PC-9 (cell line): Measurements from ENCODE around the gene GPBP1. TPM values are rescaled to one million over a fixed set of nuclear protein-coding genes. Genes with fewer than 3 reads are reported as not detected.
"Not testable (repeated sequence)": the region's sequence is repeated elsewhere in the genome, so short reads cannot be mapped to it uniquely, and the experiment has no call there.

Source experiments
- BruUV-seq: library from RNA; stranded (reverse); fragments of 400-500 nt; replicated peaks from 2 replicates; lab custom pipeline; 2021; lab: Mats Ljungman, UMichigan
- CTCF ChIA-PET: fragments of 300-600 bp; sonication (Branson Sonifier 250); formaldehyde crosslinking; loops from one replicate; lab custom pipeline; 2022; ENCODE audit warnings: antibody characterized with exemption; lab: Charles Lee
- POLR2A ChIA-PET: fragments of 300-600 bp; sonication (Branson Sonifier 250); formaldehyde crosslinking; loops from one replicate; lab custom pipeline; 2022; ENCODE audit warnings: antibody characterized with exemption; ENCODE audit not compliant: unreplicated experiment; lab: Charles Lee
- DNase-seq, 2 experiments: peaks; one replicate each; pipeline versions ENCODE4 v3.0.0 to v3.0.0-alpha.2; 2015 to 2022; ENCODE audit warnings: mixed read lengths in 1 of 2
- H2AFZ ChIP-seq: fragments of 200-600 bp; sonication (generic); 2 replicates; pipeline ENCODE4 v1.8.1; 2017; ENCODE audit warnings: antibody characterized with exemption
- H3F3A ChIP-seq: fragments of 200-600 bp; sonication (generic); 2 replicates; pipeline ENCODE4 v1.8.1; 2017; ENCODE audit warnings: antibody characterized with exemption, mild to moderate bottlenecking, low read depth; ENCODE audit not compliant: insufficient read depth
- H3K27ac ChIP-seq: fragments of 200-600 bp; sonication (generic); 2 replicates; pipeline ENCODE4 v1.6.1; 2016; ENCODE audit warnings: mixed run types
- H3K27me3 ChIP-seq: fragments of 200-600 bp; sonication (generic); 2 replicates; pipeline ENCODE4 v1.6.1; 2016; ENCODE audit warnings: low read depth, mixed run types; ENCODE audit not compliant: insufficient read depth
- H3K36me3 ChIP-seq: fragments of 200-600 bp; sonication (generic); 2 replicates; pipeline ENCODE4 v1.6.1; 2016; ENCODE audit warnings: low read depth, mixed run types
- H3K4me1 ChIP-seq: fragments of 200-600 bp; sonication (generic); replicated peaks from 2 replicates; pipeline ENCODE4 v1.6.1; 2016; ENCODE audit warnings: mixed run types; ENCODE audit not compliant: insufficient read depth
- H3K4me2 ChIP-seq: fragments of 200-600 bp; sonication (generic); 2 replicates; pipeline ENCODE4 v1.6.1; 2017; ENCODE audit warnings: mixed run types
- H3K4me3 ChIP-seq: fragments of 200-600 bp; sonication (generic); 2 replicates; pipeline ENCODE4 v1.6.1; 2016; ENCODE audit warnings: mixed run types
- H3K79me2 ChIP-seq: fragments of 200-600 bp; sonication (generic); 2 replicates; pipeline ENCODE4 v1.6.1; 2017; ENCODE audit warnings: low read depth, mixed run types
- H3K9me2 ChIP-seq: fragments of 200-600 bp; sonication (generic); 2 replicates; pipeline ENCODE4 v1.8.1; 2017; ENCODE audit warnings: mild to moderate bottlenecking; ENCODE audit not compliant: insufficient read depth
- H3K9me3 ChIP-seq: fragments of 200-600 bp; sonication (generic); 2 replicates; pipeline ENCODE4 v1.8.1; 2016; ENCODE audit warnings: low read depth; ENCODE audit not compliant: insufficient read depth
- H4K20me1 ChIP-seq: fragments of 200-600 bp; sonication (generic); 2 replicates; pipeline ENCODE4 v1.8.1; 2017; ENCODE audit not compliant: insufficient read depth
- CTCF ChIP-seq: fragments of 200-600 bp; sonication (generic); conservative IDR thresholded peaks from 2 replicates; pipeline ENCODE4 v1.6.1; 2017; ENCODE audit warnings: mixed run types, antibody characterized with exemption, mild to moderate bottlenecking, moderate library complexity
- EZH2 ChIP-seq: fragments of 200-600 bp; sonication (generic); IDR thresholded peaks from 2 replicates; pipeline ENCODE4 v1.8.0; 2017; ENCODE audit warnings: antibody characterized with exemption, low read depth
- intact Hi-C: fragments of 100-400 bp; cut with micrococcal nuclease; formaldehyde crosslinking; loops from one replicate; pipeline ENCODE4 v1.10.0; 2022; ENCODE audit not compliant: unreplicated experiment
- total RNA-seq: library from RNA; stranded (reverse); gene quantifications from 2 replicates; pipeline ENCODE4 v1.2.3, GENCODE V29; 2021

GPBP1 gene
- total RNA-seq, 1 experiment from 2014 or later, result 75.0 TPM

GRCh38 chr5:57191986-57192385 is 18.1 kb downstream of the GPBP1 start:
- no peaks in the 10 kb centered on the region for H3K9me3 ChIP-seq
- H4K20me1 ChIP-seq, result peaks cover 86% of the 10 kb centered on the region
- no peak for DNase-seq
- TF ChIP-seq CTCF, result no peak
- no peak for TF ChIP-seq EZH2
- H3K4me3 ChIP-seq, result no peak overlapping the region
- peaks cover 100% of the 10 kb centered on the region for H3K79me2 ChIP-seq
- H3K27ac ChIP-seq, result no peak overlapping the region; the same call in 1 of the 2 replicates
- BruUV-seq, result no TSS peak
- no peak overlapping the region for H3K4me2 ChIP-seq
- no peaks in the 10 kb centered on the region for H3K4me1 ChIP-seq
- intact Hi-C loops, result no loop called here
- peaks cover 10% of the 10 kb centered on the region for H3F3A ChIP-seq
- ChIA-PET POLR2A (interaction anchor here (0.6 kb wide), 1 partner anchor 305 kb away, joined by 5 read pairs; no protein-coding TSS in a partner anchor), CTCF (no interaction called here)
- 0 out of 2 replicates have a peak, but pooled peaks cover 5% of the 10 kb centered on the region for H3K36me3 ChIP-seq
- no peaks in the 10 kb centered on the region for H3K27me3 ChIP-seq
- H2AFZ ChIP-seq, result no peak overlapping the region
- H3K9me2 ChIP-seq, result no peaks in the 10 kb centered on the region

- H2AFZ ChIP-seq, H3K27me3 ChIP-seq, H3K36me3 ChIP-seq, DNase-seq, H3K4me2 ChIP-seq, H3K4me1 ChIP-seq, H3K9me3 ChIP-seq, H3K9me2 ChIP-seq, intact Hi-C loops, H3K27ac ChIP-seq, H3K4me3 ChIP-seq: not testable (repeated sequence)
- H4K20me1 ChIP-seq, result peaks cover 83% of the 10 kb centered on the region
- peaks cover 100% of the 10 kb centered on the region for H3K79me2 ChIP-seq
- BruUV-seq, result TSS peak; percentile 15
- peaks cover 17% of the 10 kb centered on the region for H3F3A ChIP-seq
- ChIA-PET CTCF (interaction anchor here (0.5 kb wide), 1 partner anchor 27 kb away, joined by 15 read pairs; no protein-coding TSS in a partner anchor), POLR2A (interaction anchor here (0.5 kb wide), 1 partner anchor 19 kb away, joined by 3 read pairs; the partner anchor contains the start of gene GPBP1)
Observed at GRCh38 chr5:57192832-57193231, 19.0 kb downstream of the GPBP1 start.

GRCh38 chr5:57193757-57194413 is 20.0 kb downstream of the GPBP1 start:
- DNase-seq, result no peak
- TF ChIP-seq CTCF, result no peak
- TF ChIP-seq EZH2, result no peak
- intact Hi-C loops, result no loop called here
- H3F3A ChIP-seq, result peaks cover 26% of the 10 kb centered on the region
- H3K36me3 ChIP-seq, result 0 out of 2 replicates have a peak, but pooled peaks cover 11% of the 10 kb centered on the region
- no peak overlapping the region for H3K4me3 ChIP-seq
- H3K9me3 ChIP-seq, result no peaks in the 10 kb centered on the region
- peaks cover 5% of the 10 kb centered on the region; the same call in 1 of the 2 replicates for H3K4me1 ChIP-seq
- no peaks in the 10 kb centered on the region for H3K27me3 ChIP-seq
- H3K79me2 ChIP-seq, result peaks cover 100% of the 10 kb centered on the region
- CTCF ChIA-PET, result no interaction called here
- no TSS peak for BruUV-seq
- H3K27ac ChIP-seq, result no peak overlapping the region
- no peaks in the 10 kb centered on the region for H3K9me2 ChIP-seq
- POLR2A ChIA-PET, result no interaction called here
- H3K4me2 ChIP-seq, result no peak overlapping the region
- peaks cover 83% of the 10 kb centered on the region for H4K20me1 ChIP-seq
- H2AFZ ChIP-seq, result no peak overlapping the region
